K562 (cell line): ENCODE data around the gene TMEM63C. TPM values are rescaled to one million over a fixed set of nuclear protein-coding genes. Genes with fewer than 3 reads are reported as not detected.

Experiments used
- ATAC-seq: fragments of 200-7000 bp; cut with Tn5 transposase; 3 replicates; pipeline ENCODE4 v1.9.1; 2020; ENCODE audit warnings: moderate library complexity
- BruUV-seq: library from RNA; stranded (reverse); fragments of 400-500 nt; replicated peaks from 2 replicates; lab custom pipeline; 2021; lab: Mats Ljungman, UMichigan
- CTCF ChIA-PET: fragments of 300-600 bp; formaldehyde crosslinking; extraction: SDS; loops from one replicate; lab custom pipeline; 2021; ENCODE audit warnings: low intra/inter-chr PET ratio; lab: Yijun Ruan, JAX
- POLR2A ChIA-PET: fragments of 300-600, 350-650 bp; sonication (Branson Sonifier 250); formaldehyde crosslinking; extraction: SDS; loops from one replicate; lab custom pipeline; 2021; ENCODE audit warnings: antibody characterized with exemption, inconsistent platforms; lab: Yijun Ruan, JAX
- DNase-seq, 4 experiments: peaks; one replicate each; pipeline versions ENCODE4 v3.0.0 to v3.0.0-alpha.2; 2011 to 2018; ENCODE audit warnings: low spot score in 3 of 4, mixed read lengths in 3 of 4; ENCODE audit errors: extremely low read depth in 1 of 4
- FAIRE-seq: peaks from 2 replicates; lab custom pipeline; 2011; peaks lifted over from hg19 to GRCh38; lab: Jason Lieb, UNC
- H2AFZ ChIP-seq: 2 replicates; pipeline ENCODE4 v1.6.0; 2011; ENCODE audit warnings: low read depth, low read length, control low read depth, inconsistent platforms
- H3K27ac ChIP-seq: fragments of 200-600 bp; 3 replicates; pipeline ENCODE4 v1.8.0; 2011; ENCODE audit warnings: low read depth, mild to moderate bottlenecking, control low read depth, inconsistent platforms, low read length, moderate library complexity, mixed read lengths; ENCODE audit errors: extremely low read depth
- H3K27me3 ChIP-seq, 2 experiments: fragments of 300-600 bp in 1 of 2; 2 replicates in 1 of 2; 3 replicates in 1 of 2; pipeline versions ENCODE4 v1.6.0 to v1.8.0; 2011; ENCODE audit warnings: inconsistent platforms in 2 of 2, low read length in 2 of 2, mild to moderate bottlenecking in 1 of 2, mixed read lengths in 1 of 2, moderate library complexity in 1 of 2; ENCODE audit not compliant: control insufficient read depth in 2 of 2, insufficient read depth in 2 of 2
- H3K36me3 ChIP-seq: fragments of 300-600 bp; 3 replicates; pipeline ENCODE4 v1.8.0; 2011; ENCODE audit warnings: mild to moderate bottlenecking, low read length, inconsistent platforms; ENCODE audit not compliant: control insufficient read depth, insufficient read depth
- H3K4me1 ChIP-seq, 2 experiments: fragments of 200-600 bp in 1 of 2; replicated peaks in 1 of 2; 2 replicates in 1 of 2; 3 replicates in 1 of 2; pipeline versions ENCODE4 v1.5.1 to v1.8.0; 2011; ENCODE audit warnings: inconsistent platforms in 2 of 2, low read length in 2 of 2, mild to moderate bottlenecking in 1 of 2, mixed read lengths in 1 of 2, moderate library complexity in 1 of 2; ENCODE audit not compliant: control insufficient read depth in 2 of 2, insufficient read depth in 2 of 2
- H3K4me2 ChIP-seq: 2 replicates; pipeline ENCODE4 v1.6.1; 2011; ENCODE audit warnings: low read length, control low read depth, inconsistent platforms, mixed read lengths; ENCODE audit not compliant: insufficient read depth
- H3K4me3 ChIP-seq: fragments of 200-600 bp; sonication (generic), shearing (Covaris generic); 2 replicates; pipeline ENCODE4 v1.5.1; 2016; ENCODE audit warnings: control low read depth, inconsistent platforms
- H3K79me2 ChIP-seq: fragments of 200-600 bp; 3 replicates; pipeline ENCODE4 v1.8.0; 2011; ENCODE audit warnings: low read length, inconsistent platforms; ENCODE audit not compliant: control insufficient read depth, insufficient read depth
- H3K9ac ChIP-seq, 2 experiments: 2 replicates each; pipeline versions ENCODE4 v1.6.0 to v1.6.1; 2011; ENCODE audit warnings: low read depth in 2 of 2, low read length in 2 of 2, control low read depth in 1 of 2, inconsistent platforms in 1 of 2, mild to moderate bottlenecking in 1 of 2, mixed read lengths in 1 of 2; ENCODE audit not compliant: insufficient read depth in 1 of 2
- H3K9me1 ChIP-seq: one replicate; pipeline ENCODE4 v1.6.0; 2011; ENCODE audit warnings: inconsistent platforms, mild to moderate bottlenecking, low read length, moderate library complexity; ENCODE audit not compliant: control insufficient read depth, insufficient read depth
- H3K9me3 ChIP-seq: replicated peaks from 2 replicates; pipeline ENCODE4 v1.5.1; 2011; ENCODE audit warnings: low read depth, low read length, inconsistent platforms; ENCODE audit not compliant: control insufficient read depth, insufficient read depth
- H4K20me1 ChIP-seq: replicated peaks from 2 replicates; pipeline ENCODE4 v1.6.1; 2011; ENCODE audit warnings: low read length, inconsistent platforms, mixed read lengths; ENCODE audit not compliant: control insufficient read depth, insufficient read depth
- CEBPB ChIP-seq: fragments of 450-650 bp; IDR thresholded peaks from 2 replicates; pipeline ENCODE4 v1.6.1; 2016; ENCODE audit warnings: missing genetic modification characterization, missing compliant biosample characterization
- MEF2A ChIP-seq: IDR thresholded peaks from 2 replicates; pipeline ENCODE4 v1.6.1; 2011; ENCODE audit warnings: low read depth, mild to moderate bottlenecking, low read length, moderate library complexity; ENCODE audit not compliant: control insufficient read depth
- ZBED1 ChIP-seq: IDR thresholded peaks from 2 replicates; pipeline ENCODE4 v1.6.1; 2014
- ZNF146 ChIP-seq: IDR thresholded peaks from one replicate; pipeline ENCODE4 v1.6.1; 2018; ENCODE audit warnings: missing compliant biosample characterization; ENCODE audit not compliant: unreplicated experiment
- ZNF282 ChIP-seq: sonication (generic); formaldehyde crosslinking; IDR thresholded peaks from 2 replicates; pipeline ENCODE4 v1.8.1; 2023; ENCODE audit warnings: missing genetic modification reagents
- ZNF717 ChIP-seq: fragments of 250-450 bp; sonication (Bioruptor Pico); IDR thresholded peaks from 2 replicates; pipeline ENCODE4 v1.5.0; 2021
- WGBS: fragments of 100-300 bp; shearing (Covaris generic); methylation state at CpG from one replicate; pipeline ENCODE4 v1.1.6; 2016; ENCODE audit warnings: low coverage, mixed read lengths; ENCODE audit not compliant: insufficient coverage; ENCODE audit errors: missing lambda C conversion rate; 5-methylcytosine and 5-hydroxymethylcytosine counted together
- in situ Hi-C: fragments of 300-500 bp; cut with MboI; formaldehyde crosslinking; loops from 4 replicates; pipeline ENCODE4 v1.15.0; 2018; ENCODE audit warnings: inconsistent platforms, mixed read lengths
- intact Hi-C: fragments of 100-400 bp; cut with micrococcal nuclease; formaldehyde crosslinking; loops from 2 replicates; pipeline ENCODE4 v1.14.2; 2022
- polyA plus RNA-seq, 8 experiments: library from polyadenylated mRNA; depleted of rRNA in 4 of 8; stranded (reverse) in 5 of 8; unstranded in 3 of 8; fragments of >200 nt; fragmentation: Nextera tagmentation in 2 of 8; fragmentation: Illumina TruSeq in 1 of 8; extraction: Ambion mirVana in 2 of 8; extraction: Trizol in 1 of 8; gene quantifications; 2 replicates each; pipeline versions ENCODE4 v1.2.1 to v1.2.3, GENCODE V29; 2011 to 2014; ENCODE audit warnings: inconsistent platforms in 1 of 8, missing spikeins in 1 of 8
- total RNA-seq, 7 experiments: library from RNA; depleted of rRNA in 6 of 7; stranded (reverse); fragments of >200 nt in 6 of 7; fragmentation: Illumina TruSeq in 2 of 7; extraction: Trizol in 2 of 7; gene quantifications; 2 replicates each; pipeline versions ENCODE4 v1.2.1 to v1.2.3, GENCODE V29; 2011 to 2021; ENCODE audit warnings: low replicate concordance in 1 of 7
- TF ChIP-seq, protein P1 (sequence below): sonication (generic); formaldehyde crosslinking; IDR thresholded peaks from 2 replicates; pipeline ENCODE4 v1.5.0; 2020; ENCODE audit warnings: missing genetic modification reagents

TMEM63C gene
- total and polyA plus RNA-seq, 9 of the 15 experiments (the other 6 are each of a cell fraction or from before 2014, with no cell fraction given), result 0.07 TPM; not detected in 8

DNA sequence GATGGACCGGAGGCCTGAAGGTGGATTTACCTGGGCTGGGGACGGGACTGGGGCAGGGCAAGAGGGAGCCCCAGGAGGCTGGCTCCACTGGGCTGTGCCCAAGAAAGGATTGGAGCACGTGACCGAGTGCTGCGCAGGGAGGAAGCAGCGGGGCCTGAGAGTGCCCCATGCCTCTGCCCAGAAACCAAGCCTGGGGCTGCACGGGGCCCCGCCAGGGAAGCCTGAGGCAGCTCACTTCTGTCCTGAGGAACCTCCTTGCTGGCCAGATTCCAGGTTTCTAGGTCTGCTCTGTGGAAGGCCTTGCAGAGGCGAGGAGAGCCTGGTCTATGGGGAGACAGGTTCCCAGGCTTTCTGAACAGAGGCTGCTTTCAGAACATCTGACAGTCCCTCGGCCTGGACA, 79.0 kb downstream of the TMEM63C start:
- no peak overlapping the region for H3K27ac ChIP-seq
- no peak overlapping the region for H3K4me3 ChIP-seq
- no peaks in the 10 kb centered on the region for H3K79me2 ChIP-seq
- ATAC-seq (no peak), FAIRE-seq (no peak), DNase-seq (no peak)
- no peaks in the 10 kb centered on the region for H3K9me3 ChIP-seq
- H4K20me1 ChIP-seq, result no peaks in the 10 kb centered on the region; the same call in 1 of the 2 replicates
- H3K9me1 ChIP-seq, result no peaks in the 10 kb centered on the region
- POLR2A ChIA-PET, result no interaction called here
- H3K4me2 ChIP-seq, result no peak overlapping the region
- H3K4me1 ChIP-seq, result no peaks in the 10 kb centered on the region
- H3K27me3 ChIP-seq, result peaks cover 2 to 67% of the 10 kb centered on the region in 2 experiments; a peak in 4 of 5 replicates
- CTCF ChIA-PET, result no interaction called here
- intact Hi-C loops (no loop called here), in situ Hi-C loops (no loop called here)
- no peak overlapping the region for H3K9ac ChIP-seq
- H3K36me3 ChIP-seq, result no peaks in the 10 kb centered on the region
- TF ChIP-seq ZNF717 (CRISPR knock-in tag) (no peak), MEF2A (no peak), CEBPB (no peak)
- TF ChIP-seq, protein P1, sequence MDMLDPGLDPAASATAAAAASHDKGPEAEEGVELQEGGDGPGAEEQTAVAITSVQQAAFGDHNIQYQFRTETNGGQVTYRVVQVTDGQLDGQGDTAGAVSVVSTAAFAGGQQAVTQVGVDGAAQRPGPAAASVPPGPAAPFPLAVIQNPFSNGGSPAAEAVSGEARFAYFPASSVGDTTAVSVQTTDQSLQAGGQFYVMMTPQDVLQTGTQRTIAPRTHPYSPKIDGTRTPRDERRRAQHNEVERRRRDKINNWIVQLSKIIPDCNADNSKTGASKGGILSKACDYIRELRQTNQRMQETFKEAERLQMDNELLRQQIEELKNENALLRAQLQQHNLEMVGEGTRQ (CRISPR knock-in tag), result peak; percentile 26
- no peak overlapping the region for H2AFZ ChIP-seq
- BruUV-seq, result no TSS peak
- WGBS, result 0% methylated on average over 6 of the region's 10 CpGs

DNA sequence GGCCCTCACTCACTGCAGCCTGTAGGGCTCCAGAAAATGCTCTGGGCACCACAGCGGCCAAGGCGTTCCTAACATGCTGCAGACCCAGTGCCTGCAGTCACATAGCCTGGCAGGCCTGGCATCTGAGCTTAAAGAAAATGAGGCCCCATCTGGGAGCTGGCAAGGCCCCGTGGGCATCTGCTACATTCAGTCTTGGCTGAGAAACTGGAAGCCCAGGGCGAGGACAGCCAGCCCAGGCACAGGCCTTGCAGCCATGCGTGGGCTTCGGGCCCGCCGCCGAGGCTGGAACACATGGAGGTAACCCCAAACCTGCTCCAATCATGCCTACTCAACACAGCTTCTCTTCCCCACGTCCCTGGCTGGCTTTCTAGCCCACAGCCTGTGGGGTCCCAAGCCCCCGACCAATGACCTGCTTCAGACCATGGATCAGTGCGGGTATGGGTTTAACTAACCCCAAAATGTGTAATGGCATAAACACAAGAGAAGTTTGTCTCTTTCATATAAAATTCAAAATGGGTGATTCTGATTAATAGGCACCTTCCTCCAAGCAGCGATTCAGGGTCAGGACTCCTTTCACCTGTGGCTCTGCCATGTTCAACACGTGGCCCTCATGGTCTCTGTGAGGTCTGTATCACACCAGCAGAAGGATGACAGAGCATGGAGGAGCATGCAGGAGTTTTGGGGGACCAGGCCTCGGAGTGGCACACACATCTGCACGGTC, 83.0 kb downstream of the TMEM63C start:
- Histone ChIP-seq H3K36me3 (no peaks in the 10 kb centered on the region), H3K79me2 (no peaks in the 10 kb centered on the region), H3K4me1 (no peaks in the 10 kb centered on the region; a peak in 1 of 5 replicates), H3K27me3 (peaks cover 2 to 63% of the 10 kb centered on the region in 2 experiments; a peak in 4 of 5 replicates), H3K9me1 (no peaks in the 10 kb centered on the region), H3K9me3 (no peaks in the 10 kb centered on the region), H3K27ac (no peak overlapping the region), H3K9ac (no peak overlapping the region; a peak in 1 of 4 replicates)
- FAIRE-seq, result no peak
- no peak for ATAC-seq
- 0% methylated on average over 14 of the region's 16 CpGs for WGBS
- DNase-seq, result no peak
- CTCF ChIA-PET, result no interaction called here
- POLR2A ChIA-PET, result no interaction called here
- no TSS peak for BruUV-seq
- intact Hi-C loops, result no loop called here
- no peak for TF ChIP-seq ZBED1
- TF ChIP-seq ZNF146 (CRISPR knock-in tag), result no peak
- no peak for TF ChIP-seq ZNF282 (CRISPR knock-in tag)
- TF ChIP-seq, all 486 proteins: peak for 0
- Histone ChIP-seq H4K20me1 (no peaks in the 10 kb centered on the region; the same call in 1 of the 2 replicates), H2AFZ (no peak overlapping the region), H3K4me3 (no peak overlapping the region), H3K4me2 (no peak overlapping the region)
- in situ Hi-C loops, result no loop called here
